Nephron (organoid): ENCODE measurements around the gene SPECC1L.
A peak's percentile ranks its signal among the peaks of the same experiment; 100 is the strongest.

ENCODE experiments used
- H3K27ac Mint-ChIP-seq, 3 experiments: 2 replicates each; pipeline ENCODE4 v1.8.0; 2020; ENCODE audit warnings: mixed read lengths in 3 of 3, mild to moderate bottlenecking in 2 of 3, moderate library complexity in 1 of 3
- H3K27me3 Mint-ChIP-seq: 2 replicates; pipeline ENCODE4 v1.8.0; 2021; ENCODE audit warnings: low read depth, mild to moderate bottlenecking, moderate library complexity, mixed read lengths
- H3K36me3 Mint-ChIP-seq: 2 replicates; pipeline ENCODE4 v1.8.0; 2020; ENCODE audit warnings: low read depth, mixed read lengths
- H3K4me1 Mint-ChIP-seq: 2 replicates; pipeline ENCODE4 v1.8.0; 2020; ENCODE audit warnings: mixed read lengths
- H3K4me3 Mint-ChIP-seq, 3 experiments: 2 replicates each; pipeline ENCODE4 v1.8.0; 2020; ENCODE audit warnings: mild to moderate bottlenecking in 3 of 3, mixed read lengths in 3 of 3, moderate library complexity in 2 of 3
- H3K9me3 Mint-ChIP-seq: 2 replicates; pipeline ENCODE4 v1.8.0; 2020; ENCODE audit warnings: mixed read lengths
- CTCF ChIP-seq, 3 experiments: fragments of 200-600 bp; sonication (generic); IDR thresholded peaks; one replicate each; pipeline ENCODE4 v1.5.0; 2021; ENCODE audit warnings: antibody characterized with exemption in 3 of 3; ENCODE audit not compliant: unreplicated experiment in 3 of 3

Gene SPECC1L

DNA sequence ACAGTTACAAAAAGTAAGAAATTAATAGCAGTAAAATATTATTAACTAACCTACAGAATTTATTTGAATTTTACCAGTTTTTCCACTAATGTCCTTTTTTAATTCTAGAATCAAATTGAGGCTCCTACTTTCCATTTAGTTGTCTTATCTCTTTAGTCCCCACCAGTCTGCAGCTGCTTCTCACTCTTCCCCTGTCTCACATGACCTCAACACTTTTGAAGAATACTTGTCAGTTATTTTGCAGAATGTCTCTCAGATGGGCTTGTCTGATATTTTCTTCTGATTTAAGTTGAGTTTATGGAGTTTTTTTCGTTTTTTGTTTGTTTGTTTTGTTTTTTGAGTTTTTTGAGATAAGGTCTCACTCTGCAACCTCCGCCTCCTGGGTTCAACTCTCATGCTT, 82.5 kb downstream of the SPECC1L start:
- H3K4me3 Mint-ChIP-seq, result no peak overlapping the region
- TF ChIP-seq CTCF (IDR thresholded peaks at IDR 0.05; ENCODE audit: unreplicated experiment in 3 of 3), result no peak
- H3K9me3 Mint-ChIP-seq, result no peaks in the 10 kb centered on the region
- no peaks in the 10 kb centered on the region for H3K27me3 Mint-ChIP-seq
- H3K4me1 Mint-ChIP-seq, result no peaks in the 10 kb centered on the region
- peaks cover 88% of the 10 kb centered on the region for H3K36me3 Mint-ChIP-seq
- H3K27ac Mint-ChIP-seq, result peak overlapping the region in 1 of 3 experiments; percentile 49

DNA sequence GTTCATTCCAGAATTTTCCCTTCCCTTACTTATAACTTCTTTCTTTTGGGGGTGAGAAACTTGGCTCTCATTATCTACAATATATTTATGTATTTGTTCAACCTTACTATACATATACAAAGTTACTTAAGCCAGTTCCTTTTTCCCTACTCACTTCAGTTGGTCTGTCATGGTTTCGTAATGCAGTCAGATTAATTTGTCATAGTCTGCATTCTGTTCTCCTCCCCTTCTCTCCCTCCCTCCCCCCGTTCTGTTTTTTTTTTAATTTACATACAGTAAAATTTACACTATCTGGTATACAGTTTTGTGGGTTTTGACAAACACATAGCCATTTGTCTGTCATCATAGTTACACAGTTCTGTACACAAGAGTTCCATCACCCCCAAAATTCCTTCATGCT, 84.9 kb downstream of the SPECC1L start:
- no peak overlapping the region for H3K27ac Mint-ChIP-seq
- no peak for TF ChIP-seq CTCF (IDR thresholded peaks at IDR 0.05; ENCODE audit: unreplicated experiment in 3 of 3)
- H3K4me3 Mint-ChIP-seq, result no peak overlapping the region
- no peaks in the 10 kb centered on the region for H3K9me3 Mint-ChIP-seq
- H3K27me3 Mint-ChIP-seq, result no peaks in the 10 kb centered on the region
- H3K4me1 Mint-ChIP-seq, result peaks cover 5% of the 10 kb centered on the region
- H3K36me3 Mint-ChIP-seq, result peaks cover 85% of the 10 kb centered on the region

- Mint-ChIP-seq H3K36me3 (peaks cover 78% of the 10 kb centered on the region), H3K4me1 (peaks cover 5% of the 10 kb centered on the region), H3K27ac (peak overlapping the region in 1 of 3 experiments; percentile 62), H3K9me3 (no peaks in the 10 kb centered on the region), H3K4me3 (no peak overlapping the region), H3K27me3 (no peaks in the 10 kb centered on the region)
- TF ChIP-seq CTCF (IDR thresholded peaks at IDR 0.05; ENCODE audit: unreplicated experiment in 3 of 3), result no peak
Observed at GRCh38 chr22:24357547-24357946, 86.9 kb downstream of the SPECC1L start.

GRCh38 chr22:24358105-24358836, 87.6 kb downstream of the SPECC1L start:
- H3K27ac Mint-ChIP-seq, result peak overlapping the region in 1 of 3 experiments; percentile 62
- peaks cover 5% of the 10 kb centered on the region for H3K4me1 Mint-ChIP-seq
- H3K27me3 Mint-ChIP-seq, result no peaks in the 10 kb centered on the region
- H3K36me3 Mint-ChIP-seq, result peaks cover 78% of the 10 kb centered on the region
- no peak overlapping the region for H3K4me3 Mint-ChIP-seq
- no peaks in the 10 kb centered on the region for H3K9me3 Mint-ChIP-seq
- no peak for TF ChIP-seq CTCF (IDR thresholded peaks at IDR 0.05; ENCODE audit: unreplicated experiment in 3 of 3)

DNA sequence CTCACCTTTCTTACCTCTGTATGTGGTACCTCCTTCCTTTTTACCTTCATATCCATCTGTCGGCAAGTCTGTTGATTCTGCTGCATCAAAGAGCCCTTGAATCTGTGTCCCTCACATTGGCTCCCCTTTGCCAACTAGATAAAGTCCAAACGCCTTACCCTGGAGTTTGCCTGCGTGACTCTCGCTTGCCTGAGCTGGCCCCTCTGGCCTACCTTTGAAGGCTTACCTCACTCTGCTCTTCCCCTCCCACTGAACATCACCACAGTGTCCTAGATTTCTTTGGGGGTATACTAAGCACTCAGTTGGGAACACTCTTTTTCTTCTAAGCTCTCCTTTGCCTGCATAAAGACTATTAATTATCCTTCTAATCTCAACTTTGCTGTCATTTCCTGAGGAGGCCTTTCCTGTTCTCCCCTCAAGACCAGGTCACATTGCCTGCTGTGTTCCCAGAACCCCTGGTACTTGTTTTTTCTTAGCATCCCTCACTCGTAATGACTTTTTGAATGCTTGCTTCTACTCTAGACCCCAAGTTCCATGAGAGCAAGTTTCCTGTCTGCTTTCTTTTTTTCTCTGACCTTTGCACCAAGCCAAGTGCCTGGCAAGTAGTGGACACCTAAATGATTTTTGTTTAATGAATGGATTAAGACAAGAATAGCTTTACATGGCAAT, 89.0 kb downstream of the SPECC1L start:
- H3K36me3 Mint-ChIP-seq, result peaks cover 67% of the 10 kb centered on the region
- H3K27me3 Mint-ChIP-seq, result no peaks in the 10 kb centered on the region
- no peak for TF ChIP-seq CTCF (IDR thresholded peaks at IDR 0.05; ENCODE audit: unreplicated experiment in 3 of 3)
- peak overlapping the region in 2 of 3 experiments; percentile 5 to 76 for H3K27ac Mint-ChIP-seq
- no peaks in the 10 kb centered on the region for H3K9me3 Mint-ChIP-seq
- no peak overlapping the region for H3K4me3 Mint-ChIP-seq
- peaks cover 5% of the 10 kb centered on the region for H3K4me1 Mint-ChIP-seq
